GM19468 (cell line): ENCODE data around the gene TAF3.
A peak's percentile ranks its signal among the peaks of the same experiment; 100 is the strongest.

Source experiments
- ATAC-seq: cut with Tn5 transposase; IDR thresholded peaks from one replicate; pipeline ENCODE4 v1.9.1; 2021; ENCODE audit warnings: mild to moderate bottlenecking, moderate library complexity, moderate number of reproducible peaks; ENCODE audit not compliant: unreplicated experiment; ENCODE audit errors: extremely low read depth

The TAF3 gene

DNA sequence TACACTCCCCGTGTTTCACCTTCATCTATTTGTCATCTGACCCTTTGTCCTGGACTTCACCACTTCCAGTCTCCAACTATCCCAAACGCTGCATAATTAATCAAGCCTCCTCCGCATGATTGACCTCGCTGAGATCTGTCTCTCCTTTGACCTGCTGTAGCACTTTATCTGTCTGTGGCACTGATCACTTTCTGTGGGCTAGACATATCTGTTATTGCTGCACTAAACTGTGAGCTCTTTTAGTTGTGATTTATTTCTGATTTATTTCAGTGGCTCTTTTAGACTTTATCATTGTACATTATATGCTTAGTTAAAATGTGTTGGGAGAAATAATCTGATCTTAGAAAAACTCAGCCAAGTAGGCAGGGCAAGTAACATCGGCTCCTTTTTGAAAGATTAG, 144.3 kb downstream of the TAF3 start:
- no peak for ATAC-seq

DNA sequence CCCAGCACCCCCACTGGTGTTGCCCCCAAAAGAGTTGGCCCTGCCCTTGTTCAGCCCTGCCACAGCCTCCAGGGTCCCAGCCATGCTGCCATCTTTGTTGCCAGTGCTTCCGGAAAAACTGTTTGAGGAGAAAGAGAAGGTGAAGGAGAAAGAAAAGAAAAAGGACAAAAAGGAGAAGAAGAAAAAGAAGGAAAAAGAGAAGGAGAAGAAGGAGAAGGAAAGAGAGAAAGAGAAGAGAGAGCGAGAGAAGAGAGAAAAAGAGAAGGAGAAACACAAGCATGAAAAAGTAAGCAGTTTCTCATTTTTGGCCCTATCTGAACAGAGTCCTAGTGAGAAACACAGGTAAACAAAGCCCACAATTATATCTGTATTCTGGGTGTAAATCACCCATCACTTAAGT, 147.2 kb downstream of the TAF3 start:
- no peak for ATAC-seq

DNA sequence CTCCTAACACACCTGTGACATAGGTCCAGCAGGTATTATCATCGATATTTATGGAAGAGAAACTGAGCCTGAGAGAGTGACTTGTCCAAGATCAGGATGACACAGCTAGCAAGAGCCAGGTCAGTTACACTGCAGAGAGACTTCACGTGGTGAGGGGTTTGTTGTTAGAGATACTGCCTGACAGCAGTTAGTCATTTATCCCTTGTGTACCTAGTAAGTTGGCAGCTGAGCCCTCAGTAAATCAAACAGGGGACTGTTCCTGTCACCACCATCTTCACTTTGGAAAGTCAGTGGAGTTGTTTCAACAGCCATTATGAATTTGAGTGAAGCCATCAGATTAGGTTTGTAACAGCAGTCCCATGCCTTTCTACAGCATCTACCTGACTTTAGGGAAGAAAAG, 148.7 kb downstream of the TAF3 start:
- ATAC-seq = no peak

DNA sequence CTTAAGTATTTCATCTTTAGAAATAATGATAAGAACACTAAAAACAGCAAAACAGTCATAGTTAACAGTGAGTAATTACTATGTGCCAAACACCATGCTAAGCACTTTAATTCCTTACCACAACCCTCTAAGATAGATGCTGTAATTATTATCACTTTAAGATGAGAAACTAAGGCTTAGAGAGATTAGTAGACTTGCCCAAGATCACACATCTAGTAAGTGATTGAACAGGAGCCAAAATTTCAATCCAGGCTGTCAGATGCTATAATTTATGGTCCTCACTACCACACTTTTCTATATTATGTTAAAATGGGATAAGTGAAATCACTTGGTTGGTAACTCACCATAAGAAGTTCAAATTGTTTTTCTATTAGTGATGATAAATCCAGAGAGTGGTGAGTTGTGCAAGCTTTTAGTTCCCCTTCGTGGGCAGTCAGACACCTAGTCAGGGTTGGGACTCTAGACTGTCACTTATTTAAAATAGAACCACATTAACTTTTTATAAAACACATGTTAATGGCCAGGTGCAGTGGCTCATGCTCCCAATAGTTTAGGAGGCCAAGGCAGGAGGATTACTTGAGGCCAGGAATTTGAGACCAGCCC, 150.3 kb downstream of the TAF3 start:
- ATAC-seq = no peak

DNA sequence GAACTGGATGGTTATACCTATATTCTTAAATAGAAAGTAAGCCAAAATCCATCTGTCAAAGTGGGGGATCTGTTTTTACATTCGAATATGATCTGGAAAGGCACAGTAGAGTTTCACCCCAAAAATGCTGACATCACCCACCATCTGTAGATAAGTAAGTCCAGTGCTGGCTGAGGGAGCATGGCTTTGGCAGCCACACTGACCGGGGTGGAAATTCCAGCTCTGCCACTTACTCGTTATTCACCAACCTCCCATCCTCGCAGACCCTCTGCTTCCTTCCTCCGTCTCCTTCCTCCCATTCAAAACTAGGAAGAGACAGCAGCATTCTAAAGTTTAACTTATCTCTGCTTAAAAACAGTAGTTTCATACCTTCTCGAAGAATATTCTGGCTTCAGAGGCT, 151.3 kb downstream of the TAF3 start:
- ATAC-seq = no peak

DNA sequence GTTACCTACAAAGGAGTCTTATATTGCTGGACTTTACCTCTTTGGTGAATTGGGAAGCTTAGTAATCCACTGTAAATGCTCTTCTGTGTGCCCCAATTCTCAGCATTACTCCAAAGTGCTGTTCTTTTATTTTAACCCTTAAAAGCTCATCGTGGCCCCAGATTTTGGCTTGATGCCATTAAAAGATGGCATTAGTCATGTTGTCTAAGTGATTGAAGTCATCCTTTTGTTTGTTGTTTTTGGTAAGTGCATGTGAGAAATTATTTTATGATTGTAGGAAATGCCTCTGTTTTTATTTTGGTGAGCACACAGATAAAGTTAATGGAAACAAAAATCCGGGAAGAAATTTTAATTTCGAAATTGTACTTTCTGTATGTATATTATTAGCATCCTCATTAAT, 153.6 kb downstream of the TAF3 start:
- no peak for ATAC-seq

DNA sequence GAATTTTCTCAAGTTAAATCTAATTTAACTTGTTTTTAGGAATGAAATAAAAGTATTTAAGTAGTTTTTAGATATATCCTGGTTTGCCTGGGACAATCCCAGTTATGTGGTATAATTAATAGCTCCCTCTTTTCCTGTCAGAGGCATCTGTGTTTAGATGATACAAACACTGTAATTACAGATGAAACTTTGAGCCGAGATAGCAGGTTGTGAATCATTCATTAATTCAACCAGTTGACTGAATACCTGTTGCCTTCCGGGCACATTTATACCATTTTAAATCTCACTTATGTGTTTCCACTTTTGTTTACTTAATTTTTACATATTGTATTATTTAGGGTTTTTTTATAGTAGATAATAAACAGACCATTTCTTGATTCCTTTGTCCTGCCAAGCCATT, 154.1 kb downstream of the TAF3 start:
- ATAC-seq = no peak

DNA sequence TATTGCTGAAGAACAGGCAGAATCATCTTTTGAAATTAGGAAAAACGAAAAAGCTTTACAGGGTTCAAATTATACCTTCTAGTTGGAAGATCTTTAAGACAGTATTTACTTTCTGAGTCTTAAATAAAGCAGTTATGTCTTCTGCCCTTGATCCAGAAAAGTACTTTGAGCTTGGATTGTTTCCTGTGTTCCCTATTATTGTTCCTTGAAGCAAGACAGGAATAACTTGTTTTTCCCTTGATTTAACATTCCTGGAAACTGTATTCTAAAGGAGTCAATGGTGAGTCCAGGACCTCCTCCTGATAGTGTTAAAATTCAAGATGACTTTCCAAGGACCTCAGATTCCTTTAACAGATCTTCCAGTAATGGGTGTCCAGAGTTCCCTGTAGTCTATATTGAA, 161.9 kb downstream of the TAF3 start:
- ATAC-seq = no peak

DNA sequence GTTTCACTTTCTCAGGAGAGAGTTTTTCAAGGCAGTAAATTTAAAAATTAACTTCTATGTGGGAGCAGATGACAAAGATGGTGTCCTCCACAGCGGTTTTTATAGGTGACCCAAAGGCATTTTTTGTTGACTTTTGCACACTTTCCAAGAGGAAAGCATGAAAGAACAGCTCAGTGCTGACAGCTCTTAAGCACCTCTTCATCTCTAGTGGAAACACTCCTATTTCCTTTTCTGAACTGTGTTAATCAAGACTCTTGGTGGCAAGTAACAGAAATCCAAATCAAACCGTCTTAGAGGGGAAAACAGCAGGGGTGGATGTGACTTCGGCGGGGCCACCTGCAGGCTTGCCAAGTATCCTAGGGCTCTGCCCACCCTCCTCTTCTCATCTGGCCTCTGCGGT, 164.4 kb downstream of the TAF3 start:
- no peak for ATAC-seq

DNA sequence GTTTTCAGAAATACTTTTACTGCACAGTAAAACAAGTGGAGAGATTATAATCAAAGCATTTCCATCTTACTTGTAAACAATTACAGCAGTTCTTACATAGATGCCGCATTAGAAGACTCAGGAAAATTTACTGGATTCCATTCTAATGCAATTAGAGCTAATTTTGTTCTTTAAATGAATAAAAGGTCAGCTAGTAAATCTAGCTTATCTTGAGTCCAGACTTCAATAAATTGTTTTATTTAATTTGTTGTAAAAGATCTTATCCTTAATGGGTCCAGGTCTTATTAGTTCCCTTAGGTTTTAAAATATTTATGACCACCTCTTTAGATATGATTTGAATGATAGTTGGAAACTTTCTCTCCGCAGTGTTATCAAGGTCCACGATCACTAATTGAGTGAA, 166.0 kb downstream of the TAF3 start:
- no peak for ATAC-seq

DNA sequence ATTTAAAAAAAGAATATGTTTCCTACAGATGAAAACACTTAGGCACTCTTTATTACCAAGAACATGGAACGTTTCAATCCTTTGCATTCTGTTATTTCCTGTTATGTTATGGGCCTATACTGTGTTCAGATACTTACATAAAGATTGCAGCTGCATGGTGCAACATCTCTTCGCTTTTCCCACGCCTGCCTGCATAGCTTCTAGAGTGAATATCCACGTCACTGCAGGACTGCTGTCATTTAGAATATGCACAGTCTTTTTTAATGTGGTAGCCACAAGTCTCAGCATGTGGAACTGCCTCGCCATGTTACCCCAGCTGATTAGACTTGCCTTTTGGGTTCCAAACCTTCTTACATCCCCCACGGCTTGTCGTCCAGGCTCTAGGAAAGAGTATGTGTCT, 166.6 kb downstream of the TAF3 start:
- no peak for ATAC-seq

DNA sequence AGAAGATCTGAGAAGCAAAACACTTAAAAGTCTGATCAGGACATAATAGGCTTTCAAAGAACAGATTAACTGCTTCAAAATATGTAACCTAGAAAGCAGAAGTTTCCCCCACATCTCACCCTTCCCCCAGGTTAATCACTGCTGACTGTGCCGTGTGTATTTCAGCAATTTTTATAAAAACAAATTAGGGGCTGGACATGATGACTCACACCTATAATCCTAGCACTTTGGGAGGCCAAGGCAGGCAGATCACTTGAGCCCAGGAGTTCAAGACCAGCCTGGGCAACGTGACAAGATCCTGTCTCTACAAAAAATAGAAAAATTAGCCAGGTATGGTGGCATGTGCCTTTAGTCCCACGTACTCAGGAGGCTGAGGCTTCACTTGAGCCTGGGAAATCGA, 168.5 kb downstream of the TAF3 start:
- ATAC-seq = no peak

DNA sequence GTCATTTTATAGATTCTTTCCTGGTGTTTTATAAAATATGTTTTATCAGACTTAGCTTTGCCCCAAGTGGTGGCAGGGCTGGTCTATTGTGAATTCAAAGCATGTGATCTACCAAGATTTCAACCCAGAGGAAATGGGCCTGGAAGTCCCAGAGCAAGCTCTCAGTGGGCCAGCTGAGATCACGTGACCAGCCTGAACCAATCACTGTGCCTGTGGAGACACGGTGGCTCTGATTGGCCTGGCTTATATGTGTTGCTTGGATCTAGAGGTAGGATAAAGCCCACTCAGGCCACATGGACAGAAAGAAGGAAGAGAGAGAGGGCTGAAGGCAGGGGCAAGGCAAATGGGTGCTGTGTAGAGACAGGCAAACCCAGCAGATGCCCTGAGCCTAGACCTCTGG, 170.7 kb downstream of the TAF3 start:
- no peak for ATAC-seq

DNA sequence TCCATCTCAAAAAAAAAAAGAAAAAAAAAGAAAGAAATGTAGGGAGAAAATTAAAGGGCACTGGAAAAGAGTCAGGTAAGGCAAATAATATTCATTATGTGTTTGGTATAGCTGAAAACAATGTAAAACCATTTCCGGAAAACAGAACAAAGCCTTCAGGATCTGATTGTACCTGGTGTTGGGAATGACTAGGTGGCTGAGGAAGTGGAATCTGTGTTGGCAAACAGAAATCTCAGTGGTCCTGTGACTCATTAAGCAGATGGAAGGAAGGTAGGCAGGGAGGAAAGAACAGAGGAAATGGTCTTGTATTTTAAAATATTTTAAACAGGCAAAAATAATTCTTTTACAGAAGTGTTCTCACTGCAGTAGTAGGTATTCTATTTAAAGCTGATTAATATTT, 180.5 kb downstream of the TAF3 start:
- ATAC-seq = no peak

DNA sequence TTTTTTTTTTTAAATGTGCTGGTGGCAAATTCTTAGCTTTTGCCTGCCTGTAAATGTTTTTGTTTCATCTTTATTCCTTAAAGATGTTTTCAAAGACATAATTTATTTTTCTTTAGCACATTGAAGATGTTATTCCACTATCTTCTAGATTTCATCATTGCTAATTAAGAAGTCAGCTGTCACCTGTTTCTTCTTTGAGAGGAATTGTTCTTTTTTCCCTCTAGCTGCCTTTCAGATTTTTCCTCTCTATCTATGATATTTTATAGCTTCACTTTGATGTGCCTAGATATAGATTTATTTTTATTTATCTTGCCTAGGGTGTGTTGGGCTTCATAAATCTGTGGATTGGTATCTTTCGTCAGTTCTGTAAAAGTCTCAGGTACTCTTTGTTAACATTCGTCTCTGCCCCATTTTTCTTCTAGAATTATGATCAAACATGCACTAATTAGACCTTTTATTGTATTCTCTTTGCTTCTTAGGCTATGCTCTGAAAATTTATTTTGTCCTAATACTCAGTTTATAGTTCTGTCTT, 186.2 kb downstream of the TAF3 start:
- no peak for ATAC-seq

DNA sequence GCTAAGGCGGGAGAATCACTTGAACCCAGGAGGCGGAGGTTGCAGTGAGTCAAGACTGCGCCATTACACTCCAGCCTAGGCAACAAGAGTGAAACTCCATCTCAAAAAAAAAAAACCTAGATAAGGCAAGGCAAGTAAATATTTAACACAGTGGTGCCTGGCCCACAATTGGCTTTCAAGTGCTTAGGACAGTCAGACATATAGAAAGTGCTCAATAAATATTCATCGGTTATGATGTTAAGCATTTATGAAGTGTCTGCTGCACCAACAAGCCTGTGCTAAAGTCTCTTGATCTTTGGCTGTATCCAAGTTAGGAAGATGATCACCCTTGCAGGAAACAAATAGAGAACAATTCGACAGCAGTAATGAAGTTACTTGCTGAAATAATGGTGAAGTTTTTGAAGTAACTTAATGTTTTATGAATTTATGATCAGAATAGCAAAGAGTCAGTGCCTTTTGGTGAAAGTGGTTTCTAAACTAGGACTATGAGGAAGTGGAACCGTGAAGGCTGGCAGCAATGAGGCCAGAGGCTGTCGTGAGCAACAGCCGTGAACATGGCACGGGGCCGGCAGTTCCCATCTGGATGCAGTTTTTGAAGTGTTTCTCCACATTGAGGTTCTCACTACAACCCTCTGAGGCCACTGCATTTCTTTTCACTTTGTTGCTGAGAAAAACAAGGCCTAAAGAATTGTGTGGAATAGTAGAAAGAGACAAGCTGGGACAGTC, 188.1 kb downstream of the TAF3 start:
- peak; percentile 70 for ATAC-seq

DNA sequence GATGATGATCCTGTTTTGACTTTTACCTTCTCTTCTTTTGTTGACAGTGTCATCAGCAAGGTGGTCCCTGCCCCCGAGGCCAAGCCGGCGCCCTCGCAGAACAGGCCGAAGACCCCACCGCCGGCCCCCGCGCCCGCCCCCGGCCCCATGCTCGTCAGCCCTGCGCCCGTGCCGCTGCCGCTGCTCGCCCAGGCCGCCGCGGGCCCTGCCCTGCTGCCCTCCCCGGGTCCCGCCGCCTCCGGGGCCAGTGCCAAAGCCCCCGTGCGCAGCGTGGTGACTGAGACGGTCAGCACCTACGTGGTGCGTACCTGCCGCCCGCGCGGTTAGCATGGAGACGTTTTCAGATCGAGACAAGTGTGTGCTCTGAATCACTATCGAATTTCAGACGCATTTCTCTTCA, 190.7 kb downstream of the TAF3 start:
- no peak for ATAC-seq

DNA sequence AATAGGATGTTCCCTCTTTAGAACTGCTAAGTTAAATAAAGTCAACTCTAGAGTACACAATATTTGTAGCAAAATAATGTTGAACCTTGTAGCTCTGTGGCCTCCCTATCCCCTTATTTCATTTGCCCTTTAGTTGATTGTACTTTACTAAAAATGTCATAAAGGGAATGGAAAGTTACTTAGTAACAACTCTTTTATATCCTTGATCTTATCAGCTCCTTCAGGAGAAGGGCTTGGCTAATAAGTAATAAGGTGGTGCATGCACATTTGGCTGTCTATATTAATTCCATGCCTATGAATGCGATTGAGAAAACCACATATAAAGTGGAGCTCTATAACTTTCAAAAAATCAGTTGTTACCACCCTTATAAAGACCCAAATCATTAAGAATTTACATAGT, 194.7 kb downstream of the TAF3 start:
- no peak for ATAC-seq

DNA sequence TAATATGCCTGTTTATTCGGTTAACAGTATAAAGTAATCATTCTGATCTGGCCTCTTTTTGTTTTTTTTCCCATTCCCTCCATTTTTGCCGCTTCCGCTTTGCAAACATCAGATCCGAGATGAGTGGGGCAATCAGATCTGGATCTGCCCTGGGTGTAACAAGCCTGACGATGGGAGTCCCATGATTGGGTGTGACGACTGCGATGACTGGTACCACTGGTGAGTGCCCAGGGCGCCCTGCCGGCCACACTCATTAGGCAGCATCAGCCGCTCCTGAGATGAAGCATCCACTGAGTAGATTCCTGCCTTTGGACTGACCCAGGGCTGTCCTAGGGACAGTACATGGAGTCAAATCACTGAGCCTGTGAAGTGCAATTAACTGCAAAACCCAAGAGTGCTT, 195.3 kb downstream of the TAF3 start:
- no peak for ATAC-seq

DNA sequence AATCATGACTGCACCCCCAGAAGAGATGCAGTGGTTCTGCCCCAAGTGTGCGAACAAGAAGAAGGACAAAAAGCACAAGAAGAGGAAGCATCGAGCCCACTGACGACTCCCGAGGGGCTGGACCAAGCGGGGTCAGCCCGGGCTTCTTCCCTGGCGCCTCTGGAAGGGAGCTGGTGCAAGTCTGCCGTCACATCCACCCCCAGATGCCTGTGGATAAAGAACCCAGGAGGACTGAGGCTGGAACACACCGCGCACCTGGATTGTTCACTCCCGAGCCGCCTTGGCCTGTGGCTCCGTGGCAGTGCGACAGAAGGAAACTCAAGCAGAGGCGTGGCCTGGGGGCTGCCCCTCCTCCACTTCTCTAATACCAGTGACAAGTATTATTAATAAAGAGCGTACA, 196.3 kb downstream of the TAF3 start:
- ATAC-seq = no peak

DNA sequence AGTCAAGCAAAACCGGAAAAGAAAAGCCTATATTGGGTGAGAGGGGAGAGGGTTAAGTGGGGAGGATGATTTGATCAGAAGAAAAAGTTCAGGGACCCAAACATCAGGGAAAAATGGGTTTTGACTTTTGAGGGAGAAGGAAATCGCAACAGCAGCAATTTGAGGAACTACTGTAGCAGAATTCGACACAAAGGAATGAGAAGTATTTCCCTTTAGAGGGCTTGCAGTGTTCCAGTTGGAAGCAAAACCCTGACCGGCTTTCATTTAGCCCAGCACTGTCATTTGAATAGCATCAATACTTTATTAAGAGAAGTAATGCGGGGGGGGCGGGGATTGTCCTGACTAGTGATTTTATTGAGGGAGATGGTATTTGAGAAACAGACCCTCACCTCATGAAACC, 199.0 kb downstream of the TAF3 start:
- no peak for ATAC-seq

DNA sequence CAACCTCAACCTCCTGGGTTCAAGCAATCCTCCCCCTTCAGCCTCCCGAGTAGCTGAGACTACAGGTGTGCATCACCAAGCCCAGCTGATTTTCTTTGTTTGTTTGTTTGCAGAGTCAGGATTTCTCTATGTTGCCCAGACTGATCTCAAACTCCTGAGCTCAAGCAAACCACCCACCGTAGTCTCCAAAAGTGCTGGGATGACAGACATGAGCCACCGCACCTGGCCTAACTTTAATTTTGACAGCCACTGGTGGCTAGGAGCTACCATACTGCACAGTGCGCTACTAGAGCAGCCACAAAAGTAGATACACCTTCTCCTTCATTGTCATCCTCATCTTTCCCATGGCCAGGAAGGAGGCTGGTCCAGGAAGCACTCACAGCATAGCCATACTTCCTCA, 205.0 kb downstream of the TAF3 start:
- ATAC-seq = no peak
